Muscle layer of duodenum (tissue), 2 donors: ENCODE data around the gene NRXN3.
"Not testable (repeated sequence)": the region's sequence is repeated elsewhere in the genome, so short reads cannot be mapped to it uniquely, and the experiment has no call there.

Source experiments
- H3K27ac ChIP-seq: one replicate; pipeline ENCODE4 v1.7.0; 2013; ENCODE audit warnings: mild to moderate bottlenecking, low read length
- H3K27me3 ChIP-seq: one replicate; pipeline ENCODE4 v1.7.0; 2013; ENCODE audit warnings: low read depth, mild to moderate bottlenecking, control low read depth, low read length
- H3K36me3 ChIP-seq, 2 donors: one replicate each; pipeline ENCODE4 v1.7.0; 2013; ENCODE audit warnings: low read length in 2 of 2, control low read depth in 1 of 2, mild to moderate bottlenecking in 1 of 2; ENCODE audit not compliant: insufficient read depth in 2 of 2, control insufficient read depth in 1 of 2
- H3K4me1 ChIP-seq, 2 donors: one replicate each; pipeline ENCODE4 v1.7.0; 2013; ENCODE audit warnings: low read length in 2 of 2, mild to moderate bottlenecking in 2 of 2, control low read depth in 1 of 2, moderate library complexity in 1 of 2; ENCODE audit not compliant: insufficient read depth in 2 of 2, control insufficient read depth in 1 of 2
- H3K4me3 ChIP-seq, 2 donors: one replicate each; pipeline ENCODE4 v1.7.0; 2013; ENCODE audit warnings: low read length in 2 of 2, low read depth in 1 of 2, mild to moderate bottlenecking in 1 of 2
- H3K9me3 ChIP-seq, 2 donors: one replicate each; pipeline ENCODE4 v1.7.0; 2013; ENCODE audit warnings: low read length in 2 of 2, control low read depth in 1 of 2, mild to moderate bottlenecking in 1 of 2; ENCODE audit not compliant: control insufficient read depth in 1 of 2
- donor health status: healthy.

Gene NRXN3

GRCh38 chr14:78412475-78412874 is 242.3 kb downstream of the NRXN3 start:
- Histone ChIP-seq H3K36me3 (no peaks in the 10 kb centered on the region), H3K27ac (no peak overlapping the region), H3K27me3 (no peaks in the 10 kb centered on the region), H3K9me3 (no peaks in the 10 kb centered on the region), H3K4me1 (no peaks in the 10 kb centered on the region), H3K4me3 (no peak overlapping the region)

- H3K36me3 ChIP-seq = no peaks in the 10 kb centered on the region
- no peak overlapping the region for H3K27ac ChIP-seq
- H3K4me1 ChIP-seq = no peaks in the 10 kb centered on the region
- H3K27me3 ChIP-seq = no peaks in the 10 kb centered on the region
- H3K4me3 ChIP-seq = no peak overlapping the region
- H3K9me3 ChIP-seq = no peaks in the 10 kb centered on the region
Observed at GRCh38 chr14:78414172-78414571, 244.0 kb downstream of the NRXN3 start.

DNA sequence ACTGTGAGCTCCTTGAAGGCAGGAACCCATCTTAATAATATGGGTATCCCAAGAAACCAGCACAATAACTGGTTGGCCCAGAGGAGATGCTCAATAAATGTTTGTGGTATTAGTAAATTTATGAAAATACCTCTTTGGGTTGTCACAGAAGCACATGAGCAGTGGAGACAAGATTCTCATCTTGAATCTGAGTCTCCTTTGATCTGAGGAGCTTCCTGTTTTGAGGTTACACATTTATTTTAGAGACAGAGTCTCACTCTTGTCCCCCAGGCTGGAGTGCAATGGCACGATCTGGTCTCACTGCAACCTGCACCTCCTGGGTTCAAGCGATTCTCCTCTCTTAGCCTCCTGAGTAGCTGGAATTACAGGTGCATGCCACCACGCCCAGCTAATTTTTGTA is 247.4 kb downstream of the NRXN3 start:
- Histone ChIP-seq H3K4me1 (no peaks in the 10 kb centered on the region), H3K27me3 (no peaks in the 10 kb centered on the region), H3K36me3 (no peaks in the 10 kb centered on the region), H3K27ac (no peak overlapping the region), H3K9me3 (no peaks in the 10 kb centered on the region), H3K4me3 (no peak overlapping the region)

GRCh38 chr14:78424311-78424710 is 254.1 kb downstream of the NRXN3 start:
- Histone ChIP-seq H3K9me3 (no peaks in the 10 kb centered on the region), H3K4me1 (no peaks in the 10 kb centered on the region), H3K27ac (no peak overlapping the region), H3K36me3 (no peaks in the 10 kb centered on the region), H3K4me3 (no peak overlapping the region), H3K27me3 (no peaks in the 10 kb centered on the region)

GRCh38 chr14:78425330-78425729 is 255.2 kb downstream of the NRXN3 start:
- Histone ChIP-seq H3K27ac (no peak overlapping the region), H3K9me3 (no peaks in the 10 kb centered on the region), H3K4me3 (no peak overlapping the region), H3K36me3 (no peaks in the 10 kb centered on the region), H3K27me3 (no peaks in the 10 kb centered on the region), H3K4me1 (no peaks in the 10 kb centered on the region)

DNA sequence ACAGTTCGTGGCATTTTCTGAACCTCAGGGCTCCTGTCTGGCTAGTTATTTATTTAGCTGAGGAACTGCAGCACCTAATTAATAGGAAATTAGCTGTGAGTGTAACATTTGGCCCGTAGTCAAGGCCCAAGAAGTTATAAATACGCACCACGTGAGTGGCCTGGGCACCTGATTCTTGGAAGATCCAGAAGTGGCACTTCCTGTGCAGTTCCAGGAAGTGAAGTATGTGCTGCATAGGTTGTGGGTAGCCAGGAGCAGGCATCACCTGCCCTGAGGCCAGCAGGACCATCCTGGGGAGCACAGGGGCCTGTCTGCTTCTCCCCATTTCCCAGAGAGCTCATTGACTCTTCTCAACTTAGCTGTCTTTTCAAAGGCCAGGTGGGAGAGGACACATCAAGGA is 255.6 kb downstream of the NRXN3 start:
- H3K27ac ChIP-seq = no peak overlapping the region
- no peaks in the 10 kb centered on the region for H3K27me3 ChIP-seq
- H3K4me3 ChIP-seq = no peak overlapping the region
- no peaks in the 10 kb centered on the region for H3K36me3 ChIP-seq
- H3K9me3 ChIP-seq = no peaks in the 10 kb centered on the region
- H3K4me1 ChIP-seq = no peaks in the 10 kb centered on the region

GRCh38 chr14:78432046-78432445 is 261.9 kb downstream of the NRXN3 start:
- Histone ChIP-seq H3K9me3 (no peaks in the 10 kb centered on the region), H3K4me1 (no peaks in the 10 kb centered on the region), H3K27ac (no peak overlapping the region), H3K36me3 (no peaks in the 10 kb centered on the region), H3K4me3 (no peak overlapping the region), H3K27me3 (no peaks in the 10 kb centered on the region)

GRCh38 chr14:78437448-78437847 is 267.3 kb downstream of the NRXN3 start:
- not testable (repeated sequence) for H3K9me3 ChIP-seq, H3K27ac ChIP-seq, H3K36me3 ChIP-seq, H3K27me3 ChIP-seq, H3K4me3 ChIP-seq, H3K4me1 ChIP-seq

- Histone ChIP-seq H3K36me3 (no peaks in the 10 kb centered on the region), H3K4me1 (no peaks in the 10 kb centered on the region), H3K9me3 (no peaks in the 10 kb centered on the region), H3K4me3 (no peak overlapping the region), H3K27me3 (no peaks in the 10 kb centered on the region), H3K27ac (no peak overlapping the region)
Observed at GRCh38 chr14:78440356-78440894, 270.3 kb downstream of the NRXN3 start.

- H3K27me3 ChIP-seq = no peaks in the 10 kb centered on the region
- H3K27ac ChIP-seq = no peak overlapping the region
- no peak overlapping the region for H3K4me3 ChIP-seq
- H3K36me3 ChIP-seq = no peaks in the 10 kb centered on the region
- H3K9me3 ChIP-seq = no peaks in the 10 kb centered on the region
- no peaks in the 10 kb centered on the region for H3K4me1 ChIP-seq
Observed at GRCh38 chr14:78443834-78444233, 273.7 kb downstream of the NRXN3 start.

DNA sequence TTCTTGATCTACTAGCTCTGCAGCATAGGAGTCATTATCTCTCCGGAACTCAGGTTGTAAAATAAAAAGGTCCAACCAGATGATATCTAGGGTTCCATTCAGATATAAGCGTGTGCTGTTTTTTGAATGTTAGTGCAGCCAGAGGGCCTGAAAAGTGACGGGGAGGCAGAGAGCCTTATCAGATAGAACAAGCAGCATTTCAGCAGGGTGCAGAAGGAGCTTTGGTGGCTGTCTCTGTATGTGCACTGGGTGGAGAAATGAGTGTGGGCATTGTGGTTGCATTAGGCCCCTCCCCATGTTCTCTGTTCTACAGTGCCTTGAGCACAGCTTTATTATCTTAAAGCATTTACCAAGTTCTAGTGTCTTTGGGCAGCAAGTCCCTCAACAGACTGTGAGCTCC is 275.1 kb downstream of the NRXN3 start:
- no peaks in the 10 kb centered on the region for H3K36me3 ChIP-seq
- no peaks in the 10 kb centered on the region for H3K4me1 ChIP-seq
- H3K9me3 ChIP-seq = no peaks in the 10 kb centered on the region
- no peak overlapping the region for H3K4me3 ChIP-seq
- no peaks in the 10 kb centered on the region for H3K27me3 ChIP-seq
- no peak overlapping the region for H3K27ac ChIP-seq

DNA sequence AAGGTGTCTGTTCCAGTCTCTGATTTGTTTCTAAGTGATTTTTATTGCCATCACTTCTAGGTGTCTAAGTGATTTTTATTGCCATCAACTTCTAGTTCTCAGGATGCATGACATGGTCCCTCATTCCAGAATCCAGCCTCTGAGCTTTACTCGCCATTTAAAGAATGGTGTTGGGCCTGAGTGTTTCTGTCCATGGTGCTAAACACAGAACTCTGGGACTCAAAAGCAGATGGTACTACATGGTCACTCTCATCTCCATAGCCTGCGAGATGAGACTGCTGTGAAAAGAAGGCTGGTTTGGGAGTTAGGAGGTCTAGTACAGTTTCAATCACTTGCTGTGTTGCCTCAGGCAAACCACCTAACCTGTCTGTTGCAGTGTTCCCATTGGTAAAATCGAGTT is 276.6 kb downstream of the NRXN3 start:
- H3K4me1 ChIP-seq = no peaks in the 10 kb centered on the region
- H3K27ac ChIP-seq = no peak overlapping the region

More for the DNA sequence above, 276.6 kb downstream of the NRXN3 start:
- Histone ChIP-seq H3K27me3 (no peaks in the 10 kb centered on the region), H3K36me3 (no peaks in the 10 kb centered on the region), H3K9me3 (no peaks in the 10 kb centered on the region), H3K4me3 (no peak overlapping the region)
